NCI-H2227 (cell line): ENCODE results near the gene DNAH14.
"Not testable (repeated sequence)": the region's sequence is repeated elsewhere in the genome, so short reads cannot be mapped to it uniquely, and the experiment has no call there.

Source experiments
- DNase-seq: peaks from one replicate; lab custom pipeline; 2025; ENCODE audit not compliant: unreplicated experiment; lab: John Stamatoyannopoulos, UW

The DNAH14 gene

DNA sequence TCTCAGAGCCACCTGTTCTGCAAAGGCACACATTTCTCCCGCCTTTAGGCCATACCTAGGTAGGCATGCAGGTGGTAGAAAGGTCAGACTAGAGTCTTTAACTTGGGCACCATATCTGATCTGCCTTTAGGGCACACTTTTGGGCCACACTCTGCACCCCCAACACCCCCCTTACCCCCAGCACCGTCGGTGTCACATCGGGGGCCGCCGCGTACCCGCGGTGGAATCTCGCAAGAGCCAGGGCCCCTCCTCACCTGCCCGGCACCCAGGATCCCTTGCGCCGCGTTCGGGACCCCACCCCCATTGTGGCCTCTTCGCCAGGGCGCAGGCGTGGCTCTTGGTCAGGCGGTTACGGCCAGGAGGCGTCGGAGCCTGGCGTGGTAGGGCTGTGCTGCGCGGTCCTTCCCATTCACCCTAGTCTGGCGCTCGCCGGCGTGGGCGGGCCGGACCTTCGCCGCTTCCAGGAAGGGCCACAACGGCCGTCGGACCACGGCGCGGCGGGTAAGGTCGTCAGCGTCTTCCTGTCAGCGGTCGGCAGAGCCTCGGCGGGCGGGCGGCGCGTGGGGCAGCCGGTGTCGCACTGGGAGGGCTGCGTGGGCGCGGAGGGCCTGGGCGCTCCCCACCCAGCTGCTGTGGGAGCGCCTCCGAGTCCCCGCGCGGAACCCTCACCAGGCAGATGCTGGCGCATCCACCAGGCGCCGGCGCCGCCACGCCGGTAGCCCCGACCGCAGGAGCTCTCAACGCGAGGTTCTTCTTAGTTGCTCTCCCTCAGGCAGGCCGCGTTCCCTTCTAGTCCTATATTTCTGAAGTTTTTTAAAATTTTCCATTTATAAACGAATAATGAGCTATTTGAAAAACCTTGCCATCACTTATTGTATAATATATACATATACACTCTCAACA lies at the start of gene DNAH14:
DNAH14 (plus strand) TSS at position 341 of the 903 bp plus-strand sequence. CDS start 23,028 bp downstream, outside the sequence.
- DNase-seq, result peak; percentile 91

DNA sequence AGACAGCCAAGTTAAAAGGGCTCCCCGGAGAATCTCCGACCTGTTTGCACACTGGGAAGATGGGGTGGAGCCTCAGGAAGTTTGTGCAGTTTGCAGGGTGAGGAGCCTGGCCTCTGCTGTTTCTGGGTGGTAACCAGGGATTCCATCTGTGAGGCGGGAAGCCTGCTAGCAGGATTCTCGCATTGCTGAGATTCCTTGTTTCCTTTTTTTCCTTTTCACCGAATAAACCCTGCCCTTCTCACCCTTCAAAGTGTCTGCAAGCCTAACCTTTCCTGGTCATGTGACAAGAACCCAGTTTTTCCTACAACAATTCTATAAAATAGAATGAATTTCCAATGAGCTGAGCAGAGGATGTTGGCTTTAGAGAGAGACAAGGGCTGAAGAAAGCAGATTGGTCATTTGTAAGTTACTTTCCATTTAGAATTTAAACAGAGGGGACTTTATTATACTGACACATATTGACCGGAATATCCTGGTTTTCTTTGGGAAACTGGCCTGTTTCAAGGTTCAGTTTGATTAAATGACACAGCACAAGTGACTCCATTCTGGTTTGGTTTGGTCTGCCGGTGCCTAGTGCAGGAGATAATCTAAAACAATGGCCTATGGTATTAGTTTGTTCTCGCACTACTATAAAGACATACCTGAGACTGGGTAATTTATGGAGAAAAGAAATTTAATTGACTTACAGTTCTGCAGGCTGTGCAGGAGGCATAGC lies 48.7 kb upstream of the DNAH14 start:
- DNase-seq, result no peak

DNA sequence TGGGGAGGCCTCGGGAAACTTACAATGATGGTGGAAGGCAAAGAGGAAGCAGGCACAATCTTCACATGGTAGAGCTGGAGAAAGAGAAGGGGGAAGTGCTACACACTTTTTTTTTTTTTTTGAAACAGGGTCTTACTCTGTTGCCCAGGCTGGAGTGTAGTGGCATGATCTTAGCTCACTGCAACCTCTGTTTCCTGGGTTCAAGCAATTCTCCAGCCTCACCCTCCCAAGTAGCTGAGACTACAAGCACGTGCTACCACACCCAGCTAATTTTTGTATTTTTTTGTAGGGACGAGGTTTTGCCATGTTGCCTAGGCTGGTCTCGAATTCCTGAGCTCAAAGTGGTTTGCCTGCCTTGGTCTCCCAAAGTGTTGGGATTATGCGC lies 48.2 kb upstream of the DNAH14 start:
- not testable (repeated sequence) for DNase-seq

DNA sequence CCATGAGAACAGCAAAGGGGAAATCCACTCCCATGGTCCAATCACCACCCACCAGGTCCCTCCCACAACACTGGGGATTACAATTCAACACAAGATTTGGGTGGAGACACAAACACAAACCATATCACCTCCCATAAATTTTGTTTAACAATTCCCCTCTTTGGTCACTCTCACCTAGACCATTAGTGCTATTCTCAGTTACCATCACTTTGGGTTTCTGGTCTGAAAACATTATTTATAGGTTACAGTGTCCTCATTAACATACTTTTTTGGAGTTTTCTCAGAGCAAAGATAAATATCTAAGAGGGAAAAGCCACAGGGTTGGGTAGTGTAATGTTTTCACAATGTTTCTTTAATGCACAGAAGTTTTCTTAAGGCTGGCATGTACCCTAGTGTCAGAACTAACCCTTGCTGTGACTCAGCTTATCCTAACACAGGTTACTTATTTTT lies 47.7 kb upstream of the DNAH14 start:
- no peak for DNase-seq

DNA sequence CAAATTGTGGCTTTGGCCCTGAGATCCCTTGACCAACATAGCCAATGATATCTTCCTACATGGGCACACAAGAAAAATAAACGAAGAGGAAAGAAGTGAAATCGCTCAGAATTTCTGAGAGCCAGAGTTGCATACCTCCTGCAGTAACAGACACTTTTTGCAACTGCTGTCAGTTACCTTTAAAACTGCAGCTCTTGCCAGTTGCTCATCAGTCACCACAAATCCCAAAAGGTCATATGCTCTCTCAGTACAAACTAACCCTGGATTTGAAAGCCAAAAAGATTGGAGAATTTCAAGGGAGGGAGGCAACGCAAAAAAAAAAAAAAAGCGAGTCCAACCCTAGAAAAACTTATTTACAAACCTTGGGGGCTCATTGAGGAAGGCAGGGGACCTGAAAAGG lies 47.2 kb upstream of the DNAH14 start:
- no peak for DNase-seq

DNA sequence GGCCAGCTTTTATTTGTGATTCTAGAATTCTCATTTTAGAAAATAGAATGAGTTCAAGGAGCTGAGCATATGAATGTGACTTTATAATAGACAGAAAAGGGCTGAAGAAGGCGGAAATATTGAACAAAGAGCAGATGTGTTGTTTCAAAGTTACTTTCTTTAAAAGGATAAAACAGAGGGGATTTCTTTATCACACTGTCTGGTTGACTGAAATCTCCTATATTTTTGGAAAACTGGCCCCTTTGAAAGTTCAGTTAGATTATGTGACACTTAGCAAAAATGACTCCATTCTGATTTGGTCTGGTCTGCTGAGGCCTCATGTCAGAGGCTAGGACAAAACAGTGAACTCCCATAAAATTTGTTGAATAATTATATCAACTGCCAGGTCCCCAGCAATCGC lies 46.4 kb upstream of the DNAH14 start:
- DNase-seq, result no peak

DNA sequence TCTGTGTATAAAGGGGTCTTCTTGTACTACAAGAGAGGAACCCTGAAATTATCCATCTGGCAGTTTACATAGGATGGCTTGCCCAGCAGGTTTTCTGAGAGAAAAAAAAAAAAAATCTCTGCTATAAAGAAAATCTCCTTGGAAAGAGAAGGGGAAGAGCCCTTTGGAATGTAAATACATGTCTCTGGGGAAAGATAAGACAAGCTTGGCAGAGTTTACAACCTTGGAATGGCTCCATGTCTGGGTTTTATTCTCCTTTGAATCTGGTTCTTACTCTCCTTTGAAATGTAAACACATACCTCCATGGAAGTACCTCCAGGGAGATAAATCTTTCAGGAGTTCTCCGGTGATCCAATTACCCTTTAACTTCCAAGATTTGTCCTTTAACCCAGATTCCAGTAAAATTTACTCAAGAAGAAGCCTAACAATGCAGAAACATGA lies 45.1 kb upstream of the DNAH14 start:
- no peak for DNase-seq

DNA sequence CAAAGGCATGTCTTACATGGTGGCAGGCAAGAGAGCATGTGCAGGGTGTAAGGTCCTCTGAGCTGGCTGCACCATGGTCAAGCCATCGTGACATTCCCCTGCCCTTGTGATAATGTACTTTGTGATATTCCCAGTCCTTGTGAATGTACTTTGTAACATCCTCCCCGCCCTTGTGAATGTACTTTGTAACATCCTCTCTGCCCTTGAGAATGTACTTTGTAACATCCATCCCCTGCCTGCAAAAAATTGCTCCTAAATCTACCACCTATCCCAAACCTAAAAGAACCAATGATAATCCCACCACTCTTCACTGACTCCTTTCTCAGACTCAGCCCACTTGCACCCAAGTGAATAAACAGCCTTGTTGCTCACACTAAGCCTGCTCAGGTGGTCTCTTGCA lies 44.1 kb upstream of the DNAH14 start:
- DNase-seq, result not testable (repeated sequence)

DNA sequence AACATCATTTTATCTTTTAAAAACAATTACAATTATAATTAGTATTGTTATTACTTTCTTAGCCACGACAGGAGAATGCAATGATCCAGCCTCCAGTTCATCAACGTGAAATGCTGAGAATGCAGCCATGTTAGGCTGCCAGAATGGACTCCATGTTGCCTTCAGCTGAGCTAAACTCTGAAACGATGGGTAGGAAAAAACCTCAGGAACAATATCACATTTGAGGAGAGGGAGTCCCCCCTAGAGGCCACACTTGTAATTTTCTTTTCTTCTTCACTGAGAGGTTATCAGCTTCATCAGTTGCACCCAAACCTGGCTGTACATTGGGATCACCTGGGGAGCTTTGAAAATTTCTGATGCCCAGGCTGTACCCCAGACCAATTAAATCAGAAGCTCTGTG lies 34.6 kb upstream of the DNAH14 start:
- no peak for DNase-seq

DNA sequence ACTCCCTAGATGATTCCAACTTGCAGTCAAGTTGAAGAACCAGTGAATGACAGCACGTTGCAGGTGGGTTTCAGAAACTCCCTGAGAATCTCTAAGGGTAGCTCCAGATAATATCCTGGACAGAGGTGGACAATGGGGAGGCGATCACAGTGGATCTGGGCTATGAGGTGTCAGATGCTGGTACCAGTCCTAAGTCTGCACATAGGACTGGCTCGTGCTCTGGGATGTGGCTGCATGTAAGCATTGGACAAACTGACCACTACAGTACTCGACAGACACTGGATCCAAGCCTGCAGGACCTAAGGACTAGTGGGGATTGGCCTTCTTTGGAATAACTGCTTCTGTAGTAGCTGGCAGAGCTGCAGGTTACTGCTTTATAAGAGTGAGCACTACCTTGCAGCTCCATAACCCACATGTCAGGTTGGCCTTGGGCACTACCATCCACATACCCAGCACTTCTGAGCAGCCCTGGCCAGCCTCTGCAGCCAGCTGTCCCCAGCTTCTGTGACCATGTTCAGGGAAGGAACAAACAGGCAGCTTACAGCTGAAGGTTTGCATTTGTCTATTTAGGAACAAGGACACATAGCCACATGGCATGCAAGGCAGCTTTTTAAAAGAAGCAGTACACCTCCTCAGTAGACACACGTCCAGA lies 33.2 kb upstream of the DNAH14 start:
- DNase-seq, result no peak

DNA sequence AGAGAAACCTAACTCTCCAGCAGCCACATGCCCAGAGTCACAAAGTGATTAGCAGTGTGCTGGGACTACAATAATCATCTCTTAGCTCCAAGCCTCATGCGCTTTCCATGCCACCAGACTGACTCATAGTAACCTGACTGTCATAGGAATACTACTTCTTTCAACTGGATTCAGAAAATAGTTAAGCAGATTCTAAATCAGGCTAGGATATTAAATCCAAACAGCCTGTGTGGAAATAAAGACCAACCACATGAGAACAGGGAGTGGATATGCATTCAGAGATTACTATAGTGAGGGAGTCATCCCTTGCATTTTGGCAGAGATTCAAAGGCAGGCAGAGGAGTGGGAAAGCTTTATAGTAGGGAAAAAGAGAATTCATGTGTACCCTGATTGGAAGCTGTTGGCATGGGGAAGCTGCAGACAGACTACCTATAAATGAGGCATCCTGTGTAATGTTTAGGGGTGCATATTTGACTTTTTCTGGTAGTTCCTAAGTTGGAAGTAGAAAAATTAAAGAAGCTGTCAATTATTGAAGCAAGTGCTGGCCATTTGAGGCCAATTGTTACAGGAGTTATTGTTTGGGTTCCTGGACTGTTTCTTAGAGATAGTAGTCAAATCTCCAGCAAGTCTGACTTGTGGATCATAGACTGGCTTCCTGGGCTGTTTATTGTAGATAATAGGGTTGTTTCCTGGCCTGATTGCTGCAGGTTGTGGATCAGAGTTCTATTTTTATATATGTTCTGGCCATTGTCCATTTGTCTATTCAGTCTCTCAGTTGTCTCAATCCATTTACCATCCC lies 31.7 kb upstream of the DNAH14 start:
- DNase-seq, result no peak

DNA sequence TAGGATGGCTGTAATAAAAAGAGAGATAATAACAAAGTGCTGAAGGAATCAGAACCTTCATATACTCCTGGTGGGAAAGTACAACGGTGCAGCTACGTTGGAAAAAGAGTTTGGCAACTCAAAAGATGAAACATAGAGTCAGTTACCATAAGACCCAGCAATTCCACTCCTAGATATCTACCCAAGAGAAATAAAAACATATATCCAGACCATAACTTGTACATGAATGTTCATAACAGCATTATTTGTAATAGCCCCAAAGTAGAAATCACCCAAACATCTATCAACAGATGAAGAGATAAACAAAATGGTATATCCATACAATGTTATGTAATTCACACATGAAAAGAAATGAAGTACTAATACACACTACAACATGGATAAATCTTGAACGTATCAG lies 30.5 kb upstream of the DNAH14 start:
- no peak for DNase-seq

DNA sequence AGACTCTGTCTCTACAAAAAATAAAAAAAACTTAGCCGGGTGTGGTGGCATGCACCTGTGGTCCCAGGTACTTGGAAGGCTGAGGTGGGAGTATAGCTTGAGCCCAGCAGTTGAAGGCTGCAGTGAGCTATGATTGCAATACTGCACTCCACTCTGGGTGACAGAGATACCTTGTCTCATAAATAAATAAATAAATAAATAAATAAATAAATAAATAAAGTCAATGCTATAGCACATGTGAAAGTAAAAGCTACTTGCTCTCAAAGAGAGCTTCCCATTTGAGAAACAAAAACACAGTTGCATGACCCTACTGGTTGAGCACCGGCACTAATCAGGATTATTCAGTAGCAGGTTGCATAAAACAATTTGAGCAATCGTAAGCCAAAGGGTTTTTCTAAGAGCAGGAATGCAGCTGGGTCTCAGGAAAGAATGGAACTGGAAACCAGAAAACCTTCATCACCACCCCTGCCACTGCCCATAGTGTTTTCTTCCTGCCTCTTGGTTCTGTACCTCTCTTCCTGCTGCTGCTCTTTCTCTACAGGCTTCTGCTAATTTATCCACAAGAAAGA lies 29.3 kb upstream of the DNAH14 start:
- no peak for DNase-seq

DNA sequence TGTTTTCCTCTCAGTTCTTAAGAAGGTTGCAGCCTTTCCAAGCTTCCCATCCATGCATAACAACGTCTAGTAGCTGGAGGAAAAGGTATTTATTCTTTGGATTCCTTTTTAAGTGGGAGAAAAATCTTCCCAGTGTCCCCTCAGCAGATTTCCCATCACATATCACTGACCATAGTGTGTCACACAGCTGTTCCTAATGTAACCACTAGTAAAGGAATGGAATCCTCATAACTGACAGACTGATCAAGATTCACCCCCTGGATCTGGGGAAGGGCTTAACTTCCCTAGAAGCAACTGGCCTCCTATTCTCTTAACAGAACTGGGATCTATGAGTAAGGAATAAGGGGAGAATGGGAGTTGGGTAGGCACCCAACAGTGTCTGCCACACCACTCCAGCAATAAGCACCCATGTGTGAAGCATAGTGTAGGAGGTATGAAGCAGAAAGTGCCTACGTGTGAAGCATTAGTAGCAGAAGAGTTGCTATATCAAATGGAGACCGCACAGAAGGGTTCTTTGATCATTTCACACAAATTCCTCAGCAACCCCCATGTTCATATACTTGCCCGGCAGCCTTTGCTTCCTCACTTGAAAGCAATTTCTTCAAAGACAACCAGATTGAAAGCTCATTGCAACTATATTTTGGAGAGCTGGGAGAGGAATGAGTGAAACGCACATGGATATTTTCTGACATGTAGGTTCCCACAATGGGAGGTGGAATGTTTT lies 28.2 kb upstream of the DNAH14 start:
- DNase-seq, result no peak

DNA sequence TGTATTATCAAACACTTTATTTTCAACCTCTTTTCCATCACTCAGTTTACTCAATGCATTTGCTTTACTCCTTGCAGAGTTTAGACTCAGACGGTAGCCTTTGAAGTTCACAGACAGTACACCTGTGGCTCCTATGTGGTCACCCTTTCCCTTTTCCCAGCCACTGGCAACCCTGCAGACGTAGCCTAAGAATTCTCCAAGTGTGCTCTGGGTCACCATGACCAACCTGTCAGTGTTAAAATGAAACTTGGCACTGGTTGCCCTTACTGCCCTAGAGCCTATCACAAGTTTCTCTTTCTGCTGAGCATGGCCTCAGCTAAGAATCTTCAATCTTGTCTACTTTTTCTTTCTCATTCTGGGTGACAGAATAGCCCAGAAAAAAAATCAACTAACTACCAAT lies 25.5 kb upstream of the DNAH14 start:
- DNase-seq, result no peak

DNA sequence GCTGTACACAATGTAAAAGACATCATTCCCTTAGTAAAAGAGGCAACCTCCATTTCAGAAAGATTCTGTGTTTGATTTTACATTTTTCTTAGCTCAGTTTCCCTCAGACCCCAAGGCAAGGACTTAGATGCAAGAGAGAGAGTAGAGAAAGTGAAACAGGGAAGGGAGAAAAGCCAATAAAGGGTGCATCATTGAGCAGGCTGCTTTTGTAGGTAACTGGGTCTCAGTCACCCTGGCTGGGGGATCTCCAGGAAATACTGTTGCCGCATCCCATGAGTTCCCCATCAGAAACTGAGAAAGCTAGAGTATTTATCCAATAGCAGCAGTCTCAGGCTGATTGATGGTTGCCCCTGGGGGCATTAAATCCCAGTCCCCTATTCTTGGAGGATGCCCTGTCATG lies 23.1 kb upstream of the DNAH14 start:
- no peak for DNase-seq

DNA sequence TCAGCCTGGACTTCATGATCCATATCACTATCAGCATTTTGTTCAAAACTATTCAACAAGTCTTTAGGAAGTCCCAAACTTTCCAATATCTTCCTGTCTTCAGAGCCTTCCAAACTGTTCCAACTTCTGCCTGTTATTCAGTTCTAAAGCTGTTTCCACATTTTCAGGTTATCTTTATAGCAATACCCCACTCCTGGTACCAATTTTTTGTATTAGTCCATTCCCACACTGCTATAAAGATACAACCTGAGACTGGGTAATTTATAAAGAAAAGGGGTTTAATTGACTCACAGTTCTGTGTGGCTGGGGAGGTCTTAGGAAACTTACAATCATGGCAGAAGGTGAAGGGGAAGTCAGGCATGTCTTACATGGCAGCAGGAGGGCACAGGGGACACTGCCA lies 18.3 kb upstream of the DNAH14 start:
- no peak for DNase-seq

DNA sequence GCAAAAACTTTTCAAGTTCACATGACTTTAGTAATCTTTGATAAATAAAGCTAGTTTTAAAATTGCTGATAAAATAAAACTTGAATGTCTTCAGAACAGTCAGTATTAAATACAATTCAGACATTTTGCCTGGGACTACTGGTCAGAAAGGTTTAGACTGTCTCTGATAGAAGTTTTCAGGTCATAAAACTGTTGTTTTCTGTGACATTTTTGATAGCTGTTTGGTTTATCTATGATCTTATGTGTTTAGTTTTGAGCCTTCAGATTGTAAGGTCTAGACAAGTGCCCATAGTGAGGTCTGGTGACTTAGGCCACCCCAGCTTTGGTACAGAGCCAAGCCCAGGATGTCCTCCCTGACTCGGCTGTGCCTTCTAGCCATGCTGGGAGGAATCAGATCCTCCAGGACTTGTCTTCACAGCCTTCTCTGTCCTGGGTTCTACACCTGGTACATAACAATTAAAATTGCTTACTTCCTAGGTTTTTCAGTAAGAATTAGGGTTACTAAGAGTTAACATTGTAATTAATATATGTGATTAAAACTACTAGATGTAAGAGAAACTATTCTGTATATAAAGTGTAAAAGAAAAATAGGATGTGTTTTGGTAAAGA lies 15.1 kb upstream of the DNAH14 start:
- no peak for DNase-seq

DNA sequence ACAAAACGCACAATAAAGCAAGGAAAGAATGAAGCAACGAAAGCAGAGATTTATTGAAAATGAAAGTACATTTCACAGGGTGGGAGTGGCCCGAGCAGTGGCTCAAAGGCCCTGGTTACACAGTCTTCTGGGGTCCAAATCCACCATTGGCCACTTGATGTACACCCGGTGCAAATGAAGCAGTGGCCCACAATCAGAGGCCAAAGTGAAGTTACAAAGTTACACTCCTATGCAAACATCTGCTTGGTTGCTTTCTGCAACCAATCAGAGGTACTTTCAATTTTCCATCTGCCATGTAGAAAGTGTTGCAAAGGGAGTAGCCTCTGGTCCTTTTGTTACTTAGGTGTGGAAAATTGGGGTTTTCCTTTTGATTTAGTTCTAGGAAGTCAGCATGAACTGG lies 10.0 kb upstream of the DNAH14 start:
- no peak for DNase-seq
